Heart left ventricle (tissue), 16 donors: Measurements from ENCODE around the gene MLIP. TPM values are rescaled to one million over a fixed set of nuclear protein-coding genes. Genes with fewer than 3 reads are reported as not detected.

Source experiments
- ATAC-seq, 4 donors: fragments of 200-7000 bp; cut with Tn5 transposase; one replicate each; pipeline ENCODE4 v1.9.1; 2020 to 2022; ENCODE audit warnings: moderate library complexity in 4 of 4, mild to moderate bottlenecking in 3 of 4, moderate number of reproducible peaks in 1 of 4
- DNase-seq, 5 donors: peaks; one replicate each; pipeline ENCODE4 v3.0.0-alpha.2; 2020
- H3K27ac ChIP-seq, 12 donors: fragments of 200-600 bp; sonication (generic) in 4 of 12; one replicate each; pipeline versions ENCODE4 v1.5.0 to v1.8.0; 2016 to 2022; ENCODE audit warnings: mild to moderate bottlenecking in 2 of 12
- H3K27me3 ChIP-seq, 9 donors: fragments of 200-600 bp; sonication (generic) in 2 of 9; one replicate each; pipeline versions ENCODE4 v1.5.1 to v1.8.0; 2016 to 2022; ENCODE audit warnings: mild to moderate bottlenecking in 3 of 9
- H3K36me3 ChIP-seq, 9 donors: fragments of 200-600 bp; sonication (generic) in 2 of 9; one replicate each; pipeline versions ENCODE4 v1.5.0 to v1.8.0; 2018 to 2022; ENCODE audit warnings: mild to moderate bottlenecking in 2 of 9
- H3K4me1 ChIP-seq, 12 donors: fragments of 200-600 bp; sonication (generic) in 4 of 12; one replicate each; pipeline versions ENCODE4 v1.5.0 to v1.8.0; 2016 to 2022; ENCODE audit warnings: mild to moderate bottlenecking in 3 of 12
- H3K4me3 ChIP-seq, 12 donors: fragments of 200-600 bp; sonication (generic) in 4 of 12; one replicate each; pipeline versions ENCODE4 v1.5.0 to v1.8.0; 2017 to 2022; ENCODE audit warnings: mild to moderate bottlenecking in 9 of 12, moderate library complexity in 4 of 12
- H3K9me3 ChIP-seq, 12 donors: fragments of 200-600 bp; sonication (generic) in 4 of 12; one replicate each; pipeline versions ENCODE4 v1.5.0 to v1.8.0; 2016 to 2022; ENCODE audit warnings: mild to moderate bottlenecking in 1 of 12
- POLR2A ChIP-seq, 2 donors: fragments of 450-650 bp; IDR thresholded peaks; one replicate each; pipeline ENCODE4 v1.6.1; 2017; ENCODE audit warnings: antibody characterized with exemption in 2 of 2, mild to moderate bottlenecking in 2 of 2, moderate library complexity in 2 of 2
- WGBS, 4 donors: extraction: QIAGEN DNeasy Blood & Tissue Kit in 2 of 4; methylation state at CpG; one replicate each; pipeline versions ENCODE4 v1.1.5 to v1.1.7; 2013 to 2018; 5-methylcytosine and 5-hydroxymethylcytosine counted together
- intact Hi-C, 10 donors: fragments of 100-400 bp; cut with DNase I; formaldehyde crosslinking; loops; one replicate each; pipeline versions ENCODE4 v1.11.1 to v1.14.2; 2022
- polyA plus RNA-seq, 2 donors: library from polyadenylated mRNA; stranded (reverse); fragments of 200-250 nt; gene quantifications; one replicate each; pipeline ENCODE4 v1.2.3, GENCODE V29; 2013
- total RNA-seq, 9 donors: library from RNA; depleted of rRNA in 2 of 9; stranded (reverse); fragments of >200 nt in 2 of 9; fragmentation: NEBNext Ultra II Directional in 3 of 9; extraction: Animal tissue kit (Norgen Biotek cat#: 25700) in 3 of 9; gene quantifications; one replicate each; pipeline versions ENCODE4 v1.1.0 to v1.2.4, GENCODE V29; 2016 to 2023
- TF ChIP-seq, protein P1 (sequence below), 12 donors: fragments of 200-600 bp; sonication (generic) in 4 of 12; IDR thresholded peaks; one replicate each; pipeline versions ENCODE4 v1.5.0 to v1.8.0; 2018 to 2022; ENCODE audit warnings: antibody characterized with exemption in 12 of 12, mild to moderate bottlenecking in 5 of 12
- donor health status: ischemic (EF 13 %, LVEDD 7.1; RV severe dilation, severe dysfunction).
- donor health status: healthy with polysubstance abuse.
- donor health status: DM: no; HTN: yes; CAD: no.
- donor health status: DM: no; HTN: no; CAD: no.
- donor health status: ischemic (EF 25% LVEDD 6.9; RV normal size, moderate dysfunction).
- donor health status: ischemic (EF 25% LVEDD 5.7; RV mildly dilated, moderate dysfunction).
- donor health status: healthy.
- donor health status: DM: yes; HTN: yes; CAD: no.
- donor health status: ischemic (EF 35%, LVEDD 5.7; RV mildly dilated, moderate dysfunction).
- donor health status: nonischemic (EF 11% LVEDD 7.7; RV severe dilation, severe dysfunction).
- donor health status: DM: yes; HTN: yes; CAD: no.
- donor health status: PGD.
- donor health status: ischemic (EF 29% LVEDD 5.4; RV normal size, mild dysfunction).
- donor health status: nonischemic (EF 23%, LVEDD 6.1; RV moderate dilation, normal function).

The MLIP gene
- total and polyA plus RNA-seq, 11 donors: 130 to 522 (median 360) TPM

DNA sequence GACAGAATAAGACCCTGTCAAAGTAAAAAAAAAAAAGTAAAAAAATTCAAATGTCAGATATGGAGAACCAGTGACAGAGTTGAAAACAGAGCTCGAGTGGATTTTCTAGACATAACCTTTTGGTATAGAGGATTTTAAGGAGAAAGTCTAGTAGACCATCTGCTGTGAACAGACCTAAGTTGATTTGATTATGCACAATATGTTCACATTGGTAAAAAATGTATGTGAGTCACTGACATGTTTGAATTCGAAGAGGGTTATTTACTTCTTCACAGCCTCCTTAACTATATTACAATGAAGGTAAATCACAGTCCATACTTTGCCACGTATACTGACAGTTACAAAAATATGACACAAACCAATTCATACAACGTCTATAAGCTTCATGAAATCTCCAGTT, 204.4 kb downstream of the MLIP start:
- no peaks in the 10 kb centered on the region for H3K4me1 ChIP-seq
- no peak overlapping the region for H3K4me3 ChIP-seq
- 73 to 86% (median 78%) methylated on average over 4 of the region's 4 CpGs for WGBS, 4 donors
- peaks cover 0 to 1% (median 0%) of the 10 kb centered on the region in 9 donors for H3K27me3 ChIP-seq
- ATAC-seq: no peak
- no peak for DNase-seq
- intact Hi-C loops: no loop called here
- no peaks in the 10 kb centered on the region for H3K36me3 ChIP-seq
- H3K27ac ChIP-seq: no peak overlapping the region
- TF ChIP-seq POLR2A (IDR thresholded peaks at IDR 0.05): no peak
- TF ChIP-seq, protein P1, sequence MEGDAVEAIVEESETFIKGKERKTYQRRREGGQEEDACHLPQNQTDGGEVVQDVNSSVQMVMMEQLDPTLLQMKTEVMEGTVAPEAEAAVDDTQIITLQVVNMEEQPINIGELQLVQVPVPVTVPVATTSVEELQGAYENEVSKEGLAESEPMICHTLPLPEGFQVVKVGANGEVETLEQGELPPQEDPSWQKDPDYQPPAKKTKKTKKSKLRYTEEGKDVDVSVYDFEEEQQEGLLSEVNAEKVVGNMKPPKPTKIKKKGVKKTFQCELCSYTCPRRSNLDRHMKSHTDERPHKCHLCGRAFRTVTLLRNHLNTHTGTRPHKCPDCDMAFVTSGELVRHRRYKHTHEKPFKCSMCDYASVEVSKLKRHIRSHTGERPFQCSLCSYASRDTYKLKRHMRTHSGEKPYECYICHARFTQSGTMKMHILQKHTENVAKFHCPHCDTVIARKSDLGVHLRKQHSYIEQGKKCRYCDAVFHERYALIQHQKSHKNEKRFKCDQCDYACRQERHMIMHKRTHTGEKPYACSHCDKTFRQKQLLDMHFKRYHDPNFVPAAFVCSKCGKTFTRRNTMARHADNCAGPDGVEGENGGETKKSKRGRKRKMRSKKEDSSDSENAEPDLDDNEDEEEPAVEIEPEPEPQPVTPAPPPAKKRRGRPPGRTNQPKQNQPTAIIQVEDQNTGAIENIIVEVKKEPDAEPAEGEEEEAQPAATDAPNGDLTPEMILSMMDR (IDR thresholded peaks at IDR 0.05): no peak
- H3K9me3 ChIP-seq: no peaks in the 10 kb centered on the region

Other genes with a start within 250 kb of the MLIP start
- gene TINAG, start 197.0 kb downstream of the MLIP start, total RNA-seq: under 1 TPM in 8 of 9 donors, not detected in 1; 0.30 to 0.56 (median 0.48) TPM
- under 1 TPM; 0.15 to 0.19 TPM for gene TINAG, start 197.0 kb downstream of the MLIP start, polyA plus RNA-seq